Body of pancreas (tissue), 4 donors: ENCODE measurements around the gene ECSCR. TPM values are rescaled to one million over a fixed set of nuclear protein-coding genes. Genes with fewer than 3 reads are reported as not detected.

Source experiments
- ATAC-seq: fragments of 150-250 bp; one replicate; pipeline ENCODE4 v1.9.1; 2016
- DNase-seq, 4 donors: peaks; one replicate each; pipeline ENCODE4 v3.0.0-alpha.2; 2019
- H3K27ac ChIP-seq, 4 donors: fragments of 200-600 bp; sonication (generic); 1 replicate in 3 of 4; 2 replicates in 1 of 4; pipeline versions ENCODE4 v1.5.1 to v1.6.1; 2016 to 2019; ENCODE audit warnings: mild to moderate bottlenecking in 1 of 4, mixed read lengths in 1 of 4, moderate library complexity in 1 of 4
- H3K27me3 ChIP-seq, 2 donors: fragments of 200-600 bp; sonication (generic); one replicate each; pipeline ENCODE4 v1.6.0; 2016; ENCODE audit warnings: mild to moderate bottlenecking in 1 of 2
- H3K36me3 ChIP-seq, 2 donors: fragments of 200-600 bp; sonication (generic); replicated peaks in 1 of 2; 2 replicates each; pipeline ENCODE4 v1.5.1; 2016; ENCODE audit warnings: low read depth in 2 of 2; ENCODE audit not compliant: insufficient read depth in 1 of 2
- H3K4me1 ChIP-seq: fragments of 200-600 bp; sonication (generic); one replicate; pipeline ENCODE4 v1.6.0; 2016
- H3K4me3 ChIP-seq, 2 donors: fragments of 200-600 bp; sonication (generic); 1 replicate in 1 of 2; 2 replicates in 1 of 2; pipeline ENCODE4 v1.5.1; 2016 to 2019
- H3K9me3 ChIP-seq, 3 donors: fragments of 200-600 bp; sonication (generic); 1 replicate in 2 of 3; 2 replicates in 1 of 3; pipeline ENCODE4 v1.5.1; 2016
- CTCF ChIP-seq, 7 experiments: fragments of 450-650 bp in 4 of 7; fragments of 200-600 bp in 3 of 7; sonication (generic) in 3 of 7; IDR thresholded peaks; one replicate each; pipeline ENCODE4 v1.5.1; 2016 to 2019; ENCODE audit warnings: antibody characterized with exemption in 7 of 7
- POLR2A ChIP-seq, 3 donors: fragments of 450-650 bp; IDR thresholded peaks; one replicate each; pipeline ENCODE4 v1.6.1; 2016; ENCODE audit warnings: antibody characterized with exemption in 3 of 3, mild to moderate bottlenecking in 2 of 3
- WGBS, 2 donors: methylation state at CpG; one replicate each; pipeline ENCODE4 v1.1.5; 2017; 5-methylcytosine and 5-hydroxymethylcytosine counted together
- intact Hi-C: fragments of 100-400 bp; cut with DNase I; formaldehyde crosslinking; loops from one replicate; pipeline ENCODE4 v1.15.1; 2023
- total RNA-seq, 2 donors: library from RNA; depleted of rRNA; stranded (reverse); fragments of >200 nt; gene quantifications; one replicate each; pipeline ENCODE4 v1.1.0, GENCODE V29; 2016

Gene ECSCR
- total RNA-seq, 2 donors from 2014 or later: 2.6 to 6.2 TPM

- 74 to 84% methylated on average over 3 to 8 of the region's 8 CpGs for WGBS, 2 donors
- intact Hi-C loops: loop anchor here (10.0 kb wide), 2 partner anchors 88 to 338 kb away; no protein-coding TSS in a partner anchor
Observed at GRCh38 chr5:139426203-139426885, 36.2 kb downstream of the ECSCR start.

GRCh38 chr5:139425497-139425896 lies 37.0 kb downstream of the ECSCR start:
- Histone ChIP-seq H3K36me3 (no peaks in the 10 kb centered on the region), H3K27me3 (no peaks in the 10 kb centered on the region), H3K4me3 (no peak overlapping the region), H3K4me1 (no peaks in the 10 kb centered on the region), H3K9me3 (no peaks in the 10 kb centered on the region), H3K27ac (no peak overlapping the region)
- TF ChIP-seq POLR2A (IDR thresholded peaks at IDR 0.05) (no peak), CTCF (IDR thresholded peaks at IDR 0.05) (no peak)
- DNase-seq: no peak
- ATAC-seq: no peak
- intact Hi-C loops: loop anchor here (10.0 kb wide), 2 partner anchors 89 to 339 kb away; no protein-coding TSS in a partner anchor
- 81 to 87% methylated on average over 5 of the region's 5 CpGs for WGBS, 2 donors

More at GRCh38 chr5:139426203-139426885, 36.2 kb downstream of the ECSCR start:
- Histone ChIP-seq H3K27me3 (no peaks in the 10 kb centered on the region), H3K4me3 (no peak overlapping the region), H3K27ac (no peak overlapping the region), H3K4me1 (no peaks in the 10 kb centered on the region), H3K9me3 (no peaks in the 10 kb centered on the region), H3K36me3 (no peaks in the 10 kb centered on the region)
- TF ChIP-seq POLR2A (IDR thresholded peaks at IDR 0.05) (no peak), CTCF (IDR thresholded peaks at IDR 0.05) (no peak)
- ATAC-seq: no peak
- no peak for DNase-seq

GRCh38 chr5:139422307-139422893 lies 40.1 kb downstream of the ECSCR start:
- 40 to 43% methylated on average over 5 of the region's 5 CpGs for WGBS, 2 donors

GRCh38 chr5:139419226-139420192 lies 43.0 kb downstream of the ECSCR start:
- intact Hi-C loops: loop anchor here (10.0 kb wide), 2 partner anchors 95 to 345 kb away; no protein-coding TSS in a partner anchor
- Histone ChIP-seq H3K4me3 (no peak overlapping the region), H3K27ac (no peak overlapping the region), H3K9me3 (no peaks in the 10 kb centered on the region), H3K27me3 (no peaks in the 10 kb centered on the region), H3K4me1 (peaks cover 9% of the 10 kb centered on the region), H3K36me3 (no peaks in the 10 kb centered on the region)
- WGBS, 2 donors: 68 to 72% methylated on average over 9 of the region's 9 CpGs
- TF ChIP-seq POLR2A (IDR thresholded peaks at IDR 0.05): no peak
- TF ChIP-seq CTCF (IDR thresholded peaks at IDR 0.05): no peak
- DNase-seq (no peak), ATAC-seq (no peak)

More at GRCh38 chr5:139422307-139422893, 40.1 kb downstream of the ECSCR start:
- Histone ChIP-seq H3K9me3 (no peaks in the 10 kb centered on the region), H3K4me3 (no peak overlapping the region), H3K27ac (no peak overlapping the region), H3K27me3 (no peaks in the 10 kb centered on the region), H3K36me3 (no peaks in the 10 kb centered on the region), H3K4me1 (no peaks in the 10 kb centered on the region)
- ATAC-seq (peak; percentile 90), DNase-seq (peak; percentile 49 to 71 (median 52))
- peak; percentile 35 to 85 (median 83) for TF ChIP-seq CTCF (IDR thresholded peaks at IDR 0.05)
- no peak for TF ChIP-seq POLR2A (IDR thresholded peaks at IDR 0.05)
- intact Hi-C loops: loop anchor here (10.0 kb wide), 2 partner anchors 92 to 342 kb away; no protein-coding TSS in a partner anchor
